Right lobe of liver (tissue), 4 donors: ENCODE data around the gene B4GALT1.

ENCODE experiments used
- CTCF ChIP-seq, 4 donors: fragments of 200-600 bp in 3 of 4; fragments of 450-650 bp in 1 of 4; IDR thresholded peaks; one replicate each; pipeline versions ENCODE4 v1.5.1 to v1.8.0; 2016 to 2022; ENCODE audit warnings: antibody characterized with exemption in 4 of 4, mild to moderate bottlenecking in 2 of 4
- POLR2A ChIP-seq: fragments of 450-650 bp; IDR thresholded peaks from one replicate; pipeline ENCODE4 v1.6.1; 2017; ENCODE audit warnings: antibody characterized with exemption, mild to moderate bottlenecking
- donor health status: DM: no; HTN: no; CAD: no.
- donor health status: DM: no; HTN: no; CAD: no.
- donor health status: DM: no; HTN: yes; CAD: no.

GRCh38 chr9:33184963-33185362 is 17.8 kb upstream of the B4GALT1 start:
- TF ChIP-seq CTCF (IDR thresholded peaks at IDR 0.05) = no peak
- no peak for TF ChIP-seq POLR2A
